ENCODE results near the gene C20orf144. TPM values are rescaled to one million over a fixed set of nuclear protein-coding genes. Genes with fewer than 3 reads are reported as not detected.

Gene C20orf144
- total and polyA plus RNA-seq, 9 of the 15 experiments (the other 6 are each of a cell fraction or from before 2014, with no cell fraction given), result 0.04 to 0.23 (median 0.11) TPM; not detected in 2

- peak; percentile 33; the same call in 1 of the 2 replicates for TF ChIP-seq SMARCE1 (IDR thresholded peaks at IDR 0.05)
- no peak for TF ChIP-seq CHCHD3 (CRISPR knock-in tag; IDR thresholded peaks at IDR 0.05)
- TF ChIP-seq HES1 (IDR thresholded peaks at IDR 0.05; ENCODE audit: low read depth), result no peak
- peak in 1 of 3 experiments; percentile 18 for TF ChIP-seq YY1 (IDR thresholded peaks at IDR 0.05; ENCODE audit: borderline replicate concordance in 1 of 3, control insufficient read depth in 1 of 3, extremely low read depth in 1 of 3, insufficient read depth in 3 of 3, insufficient read length in 1 of 3, insufficient replicate concordance in 2 of 3, low read depth in 1 of 3, low read length in 2 of 3)
- no peak for TF ChIP-seq SP2 (IDR thresholded peaks at IDR 0.05; ENCODE audit: extremely low read depth, low read depth, low read length, poor library complexity, severe bottlenecking)
- TF ChIP-seq ARID1B (IDR thresholded peaks at IDR 0.05), result 0 out of 2 replicates have a peak, but pooled peaks have one; percentile 31
- TF ChIP-seq PHF8 (IDR thresholded peaks at IDR 0.05; ENCODE audit: borderline replicate concordance, low read length), result peak; percentile 57; the same call in 1 of the 2 replicates
- TF ChIP-seq GATAD2A (IDR thresholded peaks at IDR 0.05), result 0 out of 2 replicates have a peak, but pooled peaks have one; percentile 16
- TF ChIP-seq RBFOX2 (IDR thresholded peaks at IDR 0.05; ENCODE audit: low read depth, low read length), result peak; percentile 51
- no peak for TF ChIP-seq ZNF780A (CRISPR knock-in tag; IDR thresholded peaks at IDR 0.05)
- TF ChIP-seq MAFK (IDR thresholded peaks at IDR 0.05; ENCODE audit: low read length), result peak; percentile 60; the same call in 1 of the 2 replicates
- no peak for TF ChIP-seq HINFP (tag; conservative IDR thresholded peaks at IDR 0.05; ENCODE audit: low read depth)
- no peak for TF ChIP-seq SOX6 (IDR thresholded peaks at IDR 0.05)
- TF ChIP-seq TRIM24 (IDR thresholded peaks at IDR 0.05), result no peak
- TF ChIP-seq ZNF24 (IDR thresholded peaks at IDR 0.05), result no peak
Measured at GRCh38 chr20:33673410-33674293, 11.5 kb downstream of the C20orf144 start (continued).

All from K562 (cell line).